HG02938 (cell line): ENCODE measurements around the gene SPATA25.

Experiments used
- ATAC-seq: cut with Tn5 transposase; IDR thresholded peaks from one replicate; pipeline ENCODE4 v1.9.1; 2021; ENCODE audit warnings: mild to moderate bottlenecking, moderate library complexity; ENCODE audit not compliant: unreplicated experiment

Gene SPATA25

DNA sequence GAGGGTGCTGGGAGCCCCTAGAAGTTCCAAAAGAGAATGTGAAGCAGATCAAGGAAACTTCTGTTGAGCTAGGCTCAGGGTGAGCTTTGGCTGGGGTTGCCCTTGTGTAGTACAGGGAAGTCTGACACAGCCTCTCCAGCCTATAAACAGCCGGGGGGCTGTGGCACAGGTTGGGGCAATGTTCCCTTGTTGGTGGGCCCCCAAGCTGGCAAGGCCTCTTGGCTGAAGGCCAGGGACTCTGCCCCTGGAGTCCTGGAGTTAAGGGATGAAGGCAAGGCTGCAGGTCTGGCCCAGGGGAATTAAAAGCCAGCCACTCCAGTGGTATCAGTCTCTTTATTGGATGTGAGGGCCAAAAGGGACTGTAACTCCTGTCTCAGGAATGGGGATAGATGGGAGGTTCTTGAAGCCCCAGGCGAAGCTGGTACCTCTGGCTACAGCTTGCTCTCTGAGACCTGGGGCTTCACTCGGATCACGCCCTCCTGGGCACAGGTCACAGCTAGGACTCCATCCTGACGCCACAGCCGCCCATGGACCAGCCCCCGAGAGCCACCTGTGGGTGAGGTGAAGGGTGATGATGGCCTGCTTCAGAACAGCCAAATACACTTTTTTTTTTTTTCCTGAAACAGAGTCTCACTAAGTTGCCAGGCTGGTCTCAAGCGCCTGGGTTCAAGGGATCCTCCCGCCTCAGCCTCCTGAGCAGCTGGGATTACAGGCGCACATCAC, 45.9 kb downstream of the SPATA25 start:
- no peak for ATAC-seq

DNA sequence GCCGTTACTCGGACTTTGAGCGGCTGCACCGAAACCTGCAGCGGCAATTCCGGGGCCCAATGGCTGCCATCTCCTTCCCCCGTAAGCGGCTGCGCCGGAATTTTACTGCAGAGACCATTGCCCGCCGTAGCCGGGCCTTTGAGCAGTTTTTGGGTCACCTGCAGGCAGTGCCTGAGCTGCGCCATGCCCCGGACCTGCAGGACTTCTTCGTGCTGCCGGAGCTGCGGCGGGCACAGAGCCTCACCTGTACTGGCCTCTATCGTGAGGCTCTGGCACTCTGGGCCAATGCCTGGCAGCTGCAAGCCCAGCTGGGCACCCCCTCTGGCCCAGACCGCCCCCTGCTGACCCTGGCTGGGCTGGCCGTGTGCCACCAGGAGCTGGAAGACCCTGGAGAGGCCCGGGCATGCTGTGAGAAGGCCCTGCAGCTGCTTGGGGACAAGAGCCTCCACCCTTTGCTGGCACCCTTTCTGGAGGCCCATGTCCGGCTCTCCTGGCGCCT, 46.7 kb downstream of the SPATA25 start:
- ATAC-seq = no peak

DNA sequence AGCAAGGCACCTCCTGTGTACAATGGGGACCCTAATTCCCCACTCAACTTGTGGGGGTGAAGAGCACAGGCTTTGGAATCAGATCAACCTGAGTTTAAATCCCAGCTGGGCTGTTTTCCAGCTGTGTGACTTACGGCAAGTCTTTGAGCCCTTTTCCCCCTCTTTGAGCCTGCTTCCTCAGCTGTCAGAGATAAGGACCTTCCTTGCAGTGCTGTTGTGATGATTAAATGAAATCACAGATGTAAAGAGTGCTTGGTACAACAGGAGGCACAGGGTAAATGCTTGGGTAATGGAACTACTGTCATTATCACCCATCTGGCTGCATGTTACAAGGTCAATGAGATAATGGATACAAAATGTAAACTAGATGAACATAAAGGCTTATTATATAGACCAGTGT, 50.6 kb downstream of the SPATA25 start:
- no peak for ATAC-seq
